K562 (cell line): ENCODE results near the gene RSPH6A. TPM values are rescaled to one million over a fixed set of nuclear protein-coding genes. Genes with fewer than 3 reads are reported as not detected.
A peak's percentile ranks its signal among the peaks of the same experiment; 100 is the strongest.

Experiments
- ATAC-seq: fragments of 200-7000 bp; cut with Tn5 transposase; 3 replicates; pipeline ENCODE4 v1.9.1; 2020; ENCODE audit warnings: moderate library complexity
- BruUV-seq: library from RNA; stranded (reverse); fragments of 400-500 nt; replicated peaks from 2 replicates; lab custom pipeline; 2021; lab: Mats Ljungman, UMichigan
- CTCF ChIA-PET: fragments of 300-600 bp; formaldehyde crosslinking; extraction: SDS; loops from one replicate; lab custom pipeline; 2021; ENCODE audit warnings: low intra/inter-chr PET ratio; lab: Yijun Ruan, JAX
- POLR2A ChIA-PET: fragments of 300-600, 350-650 bp; sonication (Branson Sonifier 250); formaldehyde crosslinking; extraction: SDS; loops from one replicate; lab custom pipeline; 2021; ENCODE audit warnings: antibody characterized with exemption, inconsistent platforms; lab: Yijun Ruan, JAX
- DNase-seq, 4 experiments: peaks; one replicate each; pipeline versions ENCODE4 v3.0.0 to v3.0.0-alpha.2; 2011 to 2018; ENCODE audit warnings: low spot score in 3 of 4, mixed read lengths in 3 of 4; ENCODE audit errors: extremely low read depth in 1 of 4
- FAIRE-seq: peaks from 2 replicates; lab custom pipeline; 2011; peaks lifted over from hg19 to GRCh38; lab: Jason Lieb, UNC
- H2AFZ ChIP-seq: 2 replicates; pipeline ENCODE4 v1.6.0; 2011; ENCODE audit warnings: low read depth, low read length, control low read depth, inconsistent platforms
- H3K27ac ChIP-seq: fragments of 200-600 bp; 3 replicates; pipeline ENCODE4 v1.8.0; 2011; ENCODE audit warnings: low read depth, mild to moderate bottlenecking, control low read depth, inconsistent platforms, low read length, moderate library complexity, mixed read lengths; ENCODE audit errors: extremely low read depth
- H3K27me3 ChIP-seq, 2 experiments: fragments of 300-600 bp in 1 of 2; 2 replicates in 1 of 2; 3 replicates in 1 of 2; pipeline versions ENCODE4 v1.6.0 to v1.8.0; 2011; ENCODE audit warnings: inconsistent platforms in 2 of 2, low read length in 2 of 2, mild to moderate bottlenecking in 1 of 2, mixed read lengths in 1 of 2, moderate library complexity in 1 of 2; ENCODE audit not compliant: control insufficient read depth in 2 of 2, insufficient read depth in 2 of 2
- H3K36me3 ChIP-seq: fragments of 300-600 bp; 3 replicates; pipeline ENCODE4 v1.8.0; 2011; ENCODE audit warnings: mild to moderate bottlenecking, low read length, inconsistent platforms; ENCODE audit not compliant: control insufficient read depth, insufficient read depth
- H3K4me1 ChIP-seq, 2 experiments: fragments of 200-600 bp in 1 of 2; replicated peaks in 1 of 2; 2 replicates in 1 of 2; 3 replicates in 1 of 2; pipeline versions ENCODE4 v1.5.1 to v1.8.0; 2011; ENCODE audit warnings: inconsistent platforms in 2 of 2, low read length in 2 of 2, mild to moderate bottlenecking in 1 of 2, mixed read lengths in 1 of 2, moderate library complexity in 1 of 2; ENCODE audit not compliant: control insufficient read depth in 2 of 2, insufficient read depth in 2 of 2
- H3K4me2 ChIP-seq: 2 replicates; pipeline ENCODE4 v1.6.1; 2011; ENCODE audit warnings: low read length, control low read depth, inconsistent platforms, mixed read lengths; ENCODE audit not compliant: insufficient read depth
- H3K4me3 ChIP-seq: fragments of 200-600 bp; sonication (generic), shearing (Covaris generic); 2 replicates; pipeline ENCODE4 v1.5.1; 2016; ENCODE audit warnings: control low read depth, inconsistent platforms
- H3K79me2 ChIP-seq: fragments of 200-600 bp; 3 replicates; pipeline ENCODE4 v1.8.0; 2011; ENCODE audit warnings: low read length, inconsistent platforms; ENCODE audit not compliant: control insufficient read depth, insufficient read depth
- H3K9ac ChIP-seq, 2 experiments: 2 replicates each; pipeline versions ENCODE4 v1.6.0 to v1.6.1; 2011; ENCODE audit warnings: low read depth in 2 of 2, low read length in 2 of 2, control low read depth in 1 of 2, inconsistent platforms in 1 of 2, mild to moderate bottlenecking in 1 of 2, mixed read lengths in 1 of 2; ENCODE audit not compliant: insufficient read depth in 1 of 2
- H3K9me1 ChIP-seq: one replicate; pipeline ENCODE4 v1.6.0; 2011; ENCODE audit warnings: inconsistent platforms, mild to moderate bottlenecking, low read length, moderate library complexity; ENCODE audit not compliant: control insufficient read depth, insufficient read depth
- H3K9me3 ChIP-seq: replicated peaks from 2 replicates; pipeline ENCODE4 v1.5.1; 2011; ENCODE audit warnings: low read depth, low read length, inconsistent platforms; ENCODE audit not compliant: control insufficient read depth, insufficient read depth
- H4K20me1 ChIP-seq: replicated peaks from 2 replicates; pipeline ENCODE4 v1.6.1; 2011; ENCODE audit warnings: low read length, inconsistent platforms, mixed read lengths; ENCODE audit not compliant: control insufficient read depth, insufficient read depth
- CHD1 ChIP-seq: fragments of 200-600 bp; sonication (generic); IDR thresholded peaks from one replicate; pipeline ENCODE4 v1.6.1; 2012; ENCODE audit warnings: mild to moderate bottlenecking, moderate library complexity, low read length, inconsistent platforms
- KDM5B ChIP-seq: fragments of 200-600 bp; sonication (generic); IDR thresholded peaks from 2 replicates; pipeline ENCODE4 v1.6.1; 2012; ENCODE audit warnings: low read depth, mild to moderate bottlenecking, moderate library complexity, low read length, control low read depth, inconsistent platforms; ENCODE audit not compliant: insufficient replicate concordance
- PHTF2 ChIP-seq: fragments of 250-450 bp; sonication (Bioruptor Pico); IDR thresholded peaks from 2 replicates; pipeline ENCODE4 v1.5.0; 2021; ENCODE audit warnings: mild to moderate bottlenecking
- POLR2AphosphoS2 ChIP-seq: IDR thresholded peaks from 2 replicates; pipeline ENCODE4 v1.6.1; 2012; ENCODE audit warnings: low read length, improper control_type of control experiment
- RUNX1 ChIP-seq: sonication (generic); IDR thresholded peaks from 2 replicates; pipeline ENCODE4 v1.6.1; 2016; ENCODE audit warnings: antibody characterized with exemption, low read depth
- ZBTB8A ChIP-seq: fragments of 450-650 bp; IDR thresholded peaks from 2 replicates; pipeline ENCODE4 v1.6.1; 2018; ENCODE audit warnings: mild to moderate bottlenecking, moderate library complexity; ENCODE audit not compliant: partially characterized antibody
- ZNF24 ChIP-seq: fragments of 450-650 bp; IDR thresholded peaks from 2 replicates; pipeline ENCODE4 v1.6.1; 2016
- ZNF263 ChIP-seq: sonication (generic); formaldehyde crosslinking; IDR thresholded peaks from 2 replicates; pipeline ENCODE4 v1.8.0; 2022; ENCODE audit warnings: mild to moderate bottlenecking, missing genetic modification reagents, borderline replicate concordance
- ZNF431 ChIP-seq: sonication (generic); formaldehyde crosslinking; IDR thresholded peaks from 2 replicates; pipeline ENCODE4 v1.8.0; 2022; ENCODE audit warnings: mild to moderate bottlenecking, missing genetic modification reagents
- ZNF639 ChIP-seq, 2 experiments: fragments of 200-800 bp in 1 of 2; sonication (Bioruptor generic) in 1 of 2; sonication (generic) in 1 of 2; formaldehyde crosslinking in 1 of 2; IDR thresholded peaks in 1 of 2; conservative IDR thresholded peaks in 1 of 2; 2 replicates each; pipeline versions ENCODE4 v1.5.0 to v1.6.1; 2016 to 2020; ENCODE audit warnings: missing compliant biosample characterization in 1 of 2, missing genetic modification characterization in 1 of 2, missing genetic modification reagents in 1 of 2
- WGBS: fragments of 100-300 bp; shearing (Covaris generic); methylation state at CpG from one replicate; pipeline ENCODE4 v1.1.6; 2016; ENCODE audit warnings: low coverage, mixed read lengths; ENCODE audit not compliant: insufficient coverage; ENCODE audit errors: missing lambda C conversion rate; 5-methylcytosine and 5-hydroxymethylcytosine counted together
- in situ Hi-C: fragments of 300-500 bp; cut with MboI; formaldehyde crosslinking; loops from 4 replicates; pipeline ENCODE4 v1.15.0; 2018; ENCODE audit warnings: inconsistent platforms, mixed read lengths
- intact Hi-C: fragments of 100-400 bp; cut with micrococcal nuclease; formaldehyde crosslinking; loops from 2 replicates; pipeline ENCODE4 v1.14.2; 2022
- polyA plus RNA-seq, 8 experiments: library from polyadenylated mRNA; depleted of rRNA in 4 of 8; stranded (reverse) in 5 of 8; unstranded in 3 of 8; fragments of >200 nt; fragmentation: Nextera tagmentation in 2 of 8; fragmentation: Illumina TruSeq in 1 of 8; extraction: Ambion mirVana in 2 of 8; extraction: Trizol in 1 of 8; gene quantifications; 2 replicates each; pipeline versions ENCODE4 v1.2.1 to v1.2.3, GENCODE V29; 2011 to 2014; ENCODE audit warnings: inconsistent platforms in 1 of 8, missing spikeins in 1 of 8
- total RNA-seq, 7 experiments: library from RNA; depleted of rRNA in 6 of 7; stranded (reverse); fragments of >200 nt in 6 of 7; fragmentation: Illumina TruSeq in 2 of 7; extraction: Trizol in 2 of 7; gene quantifications; 2 replicates each; pipeline versions ENCODE4 v1.2.1 to v1.2.3, GENCODE V29; 2011 to 2021; ENCODE audit warnings: low replicate concordance in 1 of 7

The RSPH6A gene
- total and polyA plus RNA-seq, 9 of the 15 experiments (the other 6 are each of a cell fraction or from before 2014, with no cell fraction given) = 0.03 to 0.15 (median 0.07) TPM; not detected in 5

DNA sequence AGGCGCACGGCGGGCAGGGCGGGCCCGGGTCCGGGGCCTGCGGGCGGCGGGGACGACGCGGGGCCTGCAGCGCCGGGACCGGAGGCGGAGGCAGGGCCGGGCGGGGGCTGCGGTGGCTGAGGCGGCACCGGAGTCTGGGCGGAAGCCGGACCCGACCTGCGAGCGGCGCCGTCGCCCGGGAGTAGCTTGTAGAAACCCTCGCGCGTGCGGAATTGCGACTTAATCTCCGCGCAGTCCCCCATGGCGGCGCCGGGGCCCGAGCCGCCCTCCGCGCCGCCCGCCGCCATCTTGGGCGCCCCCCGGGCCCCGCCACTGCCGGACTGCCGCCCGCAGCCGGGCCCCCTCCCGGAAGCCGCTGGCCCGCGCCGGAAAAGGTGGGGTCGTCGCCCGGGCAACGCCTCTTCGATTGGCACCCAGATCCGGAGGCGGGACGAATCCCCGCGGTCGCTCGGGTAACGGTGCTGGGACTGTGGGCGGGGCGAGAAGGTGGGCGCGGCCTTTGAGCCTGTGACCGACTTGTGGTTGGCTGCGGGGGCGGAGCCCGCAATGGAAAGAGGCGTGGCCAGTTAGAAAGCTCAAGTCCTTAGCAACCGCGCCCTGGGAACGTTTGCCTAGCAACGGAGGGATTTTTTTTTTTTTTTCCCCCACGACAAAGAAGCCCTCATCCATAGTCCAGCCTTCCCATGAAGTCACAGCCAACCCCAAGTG, 22.5 kb downstream of the RSPH6A start, which contains the start of gene DMWD (continued):
- TF ChIP-seq ZNF639 (CRISPR knock-in tag; conservative IDR thresholded peaks at IDR 0.05 in 1 of 2, IDR thresholded peaks at IDR 0.05 in 1 of 2) (peak in 1 of 2 experiments; percentile 85; a peak in 1 of 4 replicates), ZNF263 (CRISPR knock-in tag) (no peak), ZNF24 (peak; percentile 37; the same call in 1 of the 2 replicates), PHTF2 (no peak), ZNF431 (CRISPR knock-in tag) (no peak), ZBTB8A (no peak)
- TF ChIP-seq, all 486 proteins: peak for 65

GRCh38 chr19:45791744-45792469, 23.2 kb downstream of the RSPH6A start:
- CTCF ChIA-PET = no interaction called here
- Histone ChIP-seq H3K27ac (peak overlapping the region; percentile 83), H3K9me1 (peaks cover 4% of the 10 kb centered on the region), H3K27me3 (no peaks in the 10 kb centered on the region), H3K9me3 (no peaks in the 10 kb centered on the region)
- TF ChIP-seq RUNX1 = 0 out of 2 replicates have a peak, but pooled peaks have one; percentile 27
- peak; percentile 12 for TF ChIP-seq KDM5B
- TF ChIP-seq POLR2AphosphoS2 = no peak
- TF ChIP-seq CHD1 = peak; percentile 45
- TF ChIP-seq, all 486 proteins: peak for 3
- BruUV-seq = TSS peak; percentile 59
- 12% methylated on average over 16 of the region's 31 CpGs for WGBS
- Histone ChIP-seq H3K4me1 (peaks cover 19 to 27% of the 10 kb centered on the region in 2 experiments), H3K36me3 (peaks cover 38% of the 10 kb centered on the region; the same call in 2 of the 3 replicates), H4K20me1 (peaks cover 3% of the 10 kb centered on the region), H3K4me2 (peak overlapping the region; percentile 86), H2AFZ (peak overlapping the region; percentile 93; the same call in 1 of the 2 replicates), H3K9ac (peak overlapping the region; percentile 77 to 99), H3K4me3 (peak overlapping the region; percentile 95), H3K79me2 (peaks cover 19% of the 10 kb centered on the region)
- DNase-seq (no peak), FAIRE-seq (no peak), ATAC-seq (no peak)
- intact Hi-C loops = no loop called here
- in situ Hi-C loops = no loop called here
- POLR2A ChIA-PET = interaction anchor here (0.7 to 1.8 kb wide), 4 partner anchors 10 to 922 kb away, joined by 5 to 9 read pairs (median 8); partner anchors contain the start of gene DMPK
